ENCODE results near the gene MGRN1.

MGRN1 gene

DNA sequence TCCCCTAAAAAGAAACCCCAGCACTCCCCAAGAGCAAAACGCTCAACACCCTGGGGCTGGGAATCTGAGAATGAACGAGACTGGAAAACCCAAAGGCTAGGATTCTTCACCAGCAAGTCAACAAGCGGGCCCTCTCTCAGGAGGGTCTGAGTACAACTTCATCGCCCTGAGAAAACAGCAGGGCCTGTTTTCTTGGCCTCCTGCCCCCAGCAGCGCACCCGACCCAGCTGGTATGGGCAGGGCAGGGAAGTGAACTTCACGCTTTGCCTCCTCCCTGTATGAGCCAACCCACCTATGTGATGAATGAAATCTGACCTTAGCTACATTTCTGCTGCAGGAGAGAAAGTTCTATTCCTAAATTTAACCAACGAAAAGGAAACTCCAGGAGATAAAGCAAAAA, 79.9 kb downstream of the MGRN1 start:
- no peak for DNase-seq (ENCODE audit: low read depth in 1 of 2, low spot score in 1 of 2)
- H3K4me3 ChIP-seq (replicated peaks; ENCODE audit: insufficient read depth, low read length) = no peak overlapping the region
- H3K27me3 ChIP-seq (ENCODE audit: insufficient read depth, poor library complexity, severe bottlenecking) = no peaks in the 10 kb centered on the region
- TF ChIP-seq GABPA (IDR thresholded peaks at IDR 0.05; ENCODE audit: low read depth) = no peak
- TF ChIP-seq, protein P1, sequence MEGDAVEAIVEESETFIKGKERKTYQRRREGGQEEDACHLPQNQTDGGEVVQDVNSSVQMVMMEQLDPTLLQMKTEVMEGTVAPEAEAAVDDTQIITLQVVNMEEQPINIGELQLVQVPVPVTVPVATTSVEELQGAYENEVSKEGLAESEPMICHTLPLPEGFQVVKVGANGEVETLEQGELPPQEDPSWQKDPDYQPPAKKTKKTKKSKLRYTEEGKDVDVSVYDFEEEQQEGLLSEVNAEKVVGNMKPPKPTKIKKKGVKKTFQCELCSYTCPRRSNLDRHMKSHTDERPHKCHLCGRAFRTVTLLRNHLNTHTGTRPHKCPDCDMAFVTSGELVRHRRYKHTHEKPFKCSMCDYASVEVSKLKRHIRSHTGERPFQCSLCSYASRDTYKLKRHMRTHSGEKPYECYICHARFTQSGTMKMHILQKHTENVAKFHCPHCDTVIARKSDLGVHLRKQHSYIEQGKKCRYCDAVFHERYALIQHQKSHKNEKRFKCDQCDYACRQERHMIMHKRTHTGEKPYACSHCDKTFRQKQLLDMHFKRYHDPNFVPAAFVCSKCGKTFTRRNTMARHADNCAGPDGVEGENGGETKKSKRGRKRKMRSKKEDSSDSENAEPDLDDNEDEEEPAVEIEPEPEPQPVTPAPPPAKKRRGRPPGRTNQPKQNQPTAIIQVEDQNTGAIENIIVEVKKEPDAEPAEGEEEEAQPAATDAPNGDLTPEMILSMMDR (IDR thresholded peaks at IDR 0.05; ENCODE audit: insufficient read depth, low read length) = no peak
- TF ChIP-seq, protein P2, sequence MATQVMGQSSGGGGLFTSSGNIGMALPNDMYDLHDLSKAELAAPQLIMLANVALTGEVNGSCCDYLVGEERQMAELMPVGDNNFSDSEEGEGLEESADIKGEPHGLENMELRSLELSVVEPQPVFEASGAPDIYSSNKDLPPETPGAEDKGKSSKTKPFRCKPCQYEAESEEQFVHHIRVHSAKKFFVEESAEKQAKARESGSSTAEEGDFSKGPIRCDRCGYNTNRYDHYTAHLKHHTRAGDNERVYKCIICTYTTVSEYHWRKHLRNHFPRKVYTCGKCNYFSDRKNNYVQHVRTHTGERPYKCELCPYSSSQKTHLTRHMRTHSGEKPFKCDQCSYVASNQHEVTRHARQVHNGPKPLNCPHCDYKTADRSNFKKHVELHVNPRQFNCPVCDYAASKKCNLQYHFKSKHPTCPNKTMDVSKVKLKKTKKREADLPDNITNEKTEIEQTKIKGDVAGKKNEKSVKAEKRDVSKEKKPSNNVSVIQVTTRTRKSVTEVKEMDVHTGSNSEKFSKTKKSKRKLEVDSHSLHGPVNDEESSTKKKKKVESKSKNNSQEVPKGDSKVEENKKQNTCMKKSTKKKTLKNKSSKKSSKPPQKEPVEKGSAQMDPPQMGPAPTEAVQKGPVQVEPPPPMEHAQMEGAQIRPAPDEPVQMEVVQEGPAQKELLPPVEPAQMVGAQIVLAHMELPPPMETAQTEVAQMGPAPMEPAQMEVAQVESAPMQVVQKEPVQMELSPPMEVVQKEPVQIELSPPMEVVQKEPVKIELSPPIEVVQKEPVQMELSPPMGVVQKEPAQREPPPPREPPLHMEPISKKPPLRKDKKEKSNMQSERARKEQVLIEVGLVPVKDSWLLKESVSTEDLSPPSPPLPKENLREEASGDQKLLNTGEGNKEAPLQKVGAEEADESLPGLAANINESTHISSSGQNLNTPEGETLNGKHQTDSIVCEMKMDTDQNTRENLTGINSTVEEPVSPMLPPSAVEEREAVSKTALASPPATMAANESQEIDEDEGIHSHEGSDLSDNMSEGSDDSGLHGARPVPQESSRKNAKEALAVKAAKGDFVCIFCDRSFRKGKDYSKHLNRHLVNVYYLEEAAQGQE (IDR thresholded peaks at IDR 0.05; ENCODE audit: insufficient replicate concordance, low read depth) = no peak
- no peak for TF ChIP-seq SPI1 (IDR thresholded peaks at IDR 0.05; ENCODE audit: borderline replicate concordance, low read depth)
- no peak for TF ChIP-seq POLR2AphosphoS5 (IDR thresholded peaks at IDR 0.05; ENCODE audit: low read depth)
- no peak overlapping the region for H3K27ac ChIP-seq (replicated peaks)

DNA sequence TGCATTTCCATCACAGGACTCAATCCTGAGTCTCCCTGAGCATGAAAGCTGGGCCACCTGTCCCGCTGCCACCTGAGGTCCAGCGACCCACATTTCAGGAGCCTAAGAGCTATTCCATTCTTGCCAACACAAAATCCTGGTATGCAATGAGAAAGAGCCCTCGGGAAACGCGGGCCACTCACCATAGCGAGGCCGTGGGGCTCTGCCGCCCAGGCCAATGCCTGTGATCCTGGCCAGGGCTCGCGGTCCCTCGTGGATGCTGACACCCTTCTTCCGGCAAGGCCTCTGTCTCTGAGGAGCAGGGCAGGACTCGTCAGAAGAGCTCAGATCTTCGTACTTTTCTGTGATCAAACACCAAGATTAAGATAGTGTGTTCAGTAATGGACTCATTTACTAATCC, 80.3 kb downstream of the MGRN1 start:
- H3K27ac ChIP-seq (replicated peaks) = no peak overlapping the region
- no peak for TF ChIP-seq GABPA (IDR thresholded peaks at IDR 0.05; ENCODE audit: low read depth)
- TF ChIP-seq, protein P2 (IDR thresholded peaks at IDR 0.05; ENCODE audit: insufficient replicate concordance, low read depth) = no peak
- TF ChIP-seq, protein P1 (IDR thresholded peaks at IDR 0.05; ENCODE audit: insufficient read depth, low read length) = no peak
- TF ChIP-seq POLR2AphosphoS5 (IDR thresholded peaks at IDR 0.05; ENCODE audit: low read depth) = no peak
- no peak for TF ChIP-seq SPI1 (IDR thresholded peaks at IDR 0.05; ENCODE audit: borderline replicate concordance, low read depth)
- no peak for DNase-seq (ENCODE audit: low read depth in 1 of 2, low spot score in 1 of 2)
- H3K4me3 ChIP-seq (replicated peaks; ENCODE audit: insufficient read depth, low read length) = no peak overlapping the region
- no peaks in the 10 kb centered on the region for H3K27me3 ChIP-seq (ENCODE audit: insufficient read depth, poor library complexity, severe bottlenecking)

DNA sequence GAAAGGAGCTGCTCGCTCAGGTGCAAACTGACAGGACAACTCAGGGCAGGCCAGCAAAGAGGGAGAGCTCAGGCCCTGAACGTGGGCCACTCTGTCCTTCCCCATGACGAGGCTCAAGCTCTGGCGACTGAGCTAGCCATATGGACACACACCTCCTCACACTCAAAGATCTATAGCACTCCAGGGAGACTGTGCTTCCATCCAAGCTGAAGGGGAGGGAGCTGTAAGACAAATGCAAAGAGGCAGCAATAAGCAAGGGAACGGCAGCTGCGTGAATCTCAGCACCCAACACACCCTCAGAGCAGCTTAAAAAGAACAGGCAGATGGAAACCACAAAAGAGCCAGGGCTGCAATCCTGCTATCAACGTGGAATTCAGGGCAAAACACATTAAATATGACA, 82.2 kb downstream of the MGRN1 start:
- H3K4me3 ChIP-seq (replicated peaks; ENCODE audit: insufficient read depth, low read length) = no peak overlapping the region
- TF ChIP-seq, protein P1 (IDR thresholded peaks at IDR 0.05; ENCODE audit: insufficient read depth, low read length) = no peak
- TF ChIP-seq SPI1 (IDR thresholded peaks at IDR 0.05; ENCODE audit: borderline replicate concordance, low read depth) (no peak), GABPA (IDR thresholded peaks at IDR 0.05; ENCODE audit: low read depth) (no peak)
- no peak overlapping the region for H3K27ac ChIP-seq (replicated peaks)
- no peak for DNase-seq (ENCODE audit: low read depth in 1 of 2, low spot score in 1 of 2)
- no peaks in the 10 kb centered on the region for H3K27me3 ChIP-seq (ENCODE audit: insufficient read depth, poor library complexity, severe bottlenecking)

DNA sequence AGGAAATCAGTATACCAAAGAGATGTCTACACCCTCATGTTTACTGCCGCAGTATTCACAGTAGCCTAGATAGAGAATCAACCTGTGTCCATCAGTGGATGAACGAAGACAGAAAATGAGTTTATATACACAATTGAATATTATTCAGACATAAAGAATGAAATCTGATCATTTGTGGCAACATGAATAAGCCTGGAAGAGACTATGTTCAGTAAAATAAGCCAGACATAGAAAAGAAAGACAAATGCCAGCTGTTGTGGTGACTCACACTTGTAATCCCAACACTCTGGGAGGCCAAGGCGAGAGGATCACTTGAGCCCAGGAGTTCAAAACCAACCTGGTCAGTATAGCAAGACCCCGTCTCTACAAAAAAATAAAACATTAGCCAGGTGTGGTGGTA, 84.9 kb downstream of the MGRN1 start:
- no peaks in the 10 kb centered on the region for H3K27me3 ChIP-seq (ENCODE audit: insufficient read depth, poor library complexity, severe bottlenecking)
- no peak for TF ChIP-seq GABPA (IDR thresholded peaks at IDR 0.05; ENCODE audit: low read depth)
- TF ChIP-seq, protein P1 (IDR thresholded peaks at IDR 0.05; ENCODE audit: insufficient read depth, low read length) = no peak
- TF ChIP-seq, protein P2 (IDR thresholded peaks at IDR 0.05; ENCODE audit: insufficient replicate concordance, low read depth) = no peak
- no peak overlapping the region for H3K4me3 ChIP-seq (replicated peaks; ENCODE audit: insufficient read depth, low read length)
- H3K27ac ChIP-seq (replicated peaks) = no peak overlapping the region
- no peak for DNase-seq (ENCODE audit: low read depth in 1 of 2, low spot score in 1 of 2)
